MM.1S (cell line): ENCODE results near the gene SUCO.

Source experiments
- DNase-seq: peaks from one replicate; pipeline ENCODE4 v3.0.0-alpha.2; 2015
- H2AFZ ChIP-seq: fragments of 300-600 bp; sonication (generic); 2 replicates; pipeline ENCODE4 v1.6.0; 2016; ENCODE audit warnings: antibody characterized with exemption, low read length
- H3F3A ChIP-seq: fragments of 300-600 bp; sonication (generic); 2 replicates; pipeline ENCODE4 v1.6.1; 2016; ENCODE audit warnings: mild to moderate bottlenecking, antibody characterized with exemption, low read length, moderate library complexity, mixed read lengths; ENCODE audit not compliant: insufficient read depth
- H3K27ac ChIP-seq: fragments of 300-600 bp; sonication (generic); 2 replicates; pipeline ENCODE4 v1.5.1; 2016; ENCODE audit warnings: mild to moderate bottlenecking, low read length
- H3K27me3 ChIP-seq: fragments of 300-600 bp; sonication (generic); replicated peaks from 2 replicates; pipeline ENCODE4 v1.6.0; 2016; ENCODE audit warnings: low read length; ENCODE audit not compliant: insufficient read depth
- H3K36me3 ChIP-seq: fragments of 300-600 bp; sonication (generic); replicated peaks from 2 replicates; pipeline ENCODE4 v1.6.1; 2016; ENCODE audit warnings: mild to moderate bottlenecking, low read length, mixed read lengths; ENCODE audit not compliant: insufficient read depth
- H3K4me1 ChIP-seq: fragments of 300-600 bp; sonication (generic); 2 replicates; pipeline ENCODE4 v1.6.1; 2016; ENCODE audit warnings: low read length, mixed read lengths
- H3K4me2 ChIP-seq: fragments of 300-600 bp; sonication (generic); 2 replicates; pipeline ENCODE4 v1.6.0; 2016; ENCODE audit warnings: low read depth, low read length
- H3K4me3 ChIP-seq: fragments of 300-600 bp; sonication (generic); 2 replicates; pipeline ENCODE4 v1.5.1; 2016; ENCODE audit warnings: low read length, mixed read lengths
- H3K79me2 ChIP-seq: fragments of 300-600 bp; sonication (generic); 2 replicates; pipeline ENCODE4 v1.6.1; 2016; ENCODE audit warnings: mixed run types, low read length, mixed read lengths
- H3K9ac ChIP-seq: fragments of 300-600 bp; sonication (generic); 2 replicates; pipeline ENCODE4 v1.6.1; 2016; ENCODE audit warnings: low read length, mixed read lengths
- H3K9me2 ChIP-seq: fragments of 300-600 bp; sonication (generic); replicated peaks from 2 replicates; pipeline ENCODE4 v1.6.1; 2016; ENCODE audit warnings: mild to moderate bottlenecking, low read length, mixed read lengths; ENCODE audit not compliant: insufficient read depth
- H3K9me3 ChIP-seq: fragments of 300-600 bp; sonication (generic); replicated peaks from 2 replicates; pipeline ENCODE4 v1.6.1; 2016; ENCODE audit warnings: mild to moderate bottlenecking, low read length, mixed read lengths; ENCODE audit not compliant: insufficient read depth
- H4K20me1 ChIP-seq: fragments of 300-600 bp; sonication (generic); 2 replicates; pipeline ENCODE4 v1.6.1; 2016; ENCODE audit warnings: mild to moderate bottlenecking, low read length, moderate library complexity, mixed read lengths; ENCODE audit not compliant: insufficient read depth
- EZH2 ChIP-seq: fragments of 300-600 bp; sonication (generic); optimal IDR thresholded peaks from 2 replicates; pipeline ENCODE3; 2017; ENCODE audit warnings: low read depth, mild to moderate bottlenecking, antibody characterized with exemption, low read length, mixed read lengths
- EZH2phosphoT487 ChIP-seq: fragments of 300-600 bp; sonication (generic); IDR thresholded peaks from 2 replicates; pipeline ENCODE4 v1.6.1; 2018; ENCODE audit warnings: antibody characterized with exemption, low read length
- TF ChIP-seq, protein P1 (sequence below): fragments of 300-600 bp; sonication (generic); IDR thresholded peaks from 2 replicates; pipeline ENCODE4 v1.5.1; 2016; ENCODE audit warnings: antibody characterized with exemption, low read length, mixed read lengths

SUCO gene

DNA sequence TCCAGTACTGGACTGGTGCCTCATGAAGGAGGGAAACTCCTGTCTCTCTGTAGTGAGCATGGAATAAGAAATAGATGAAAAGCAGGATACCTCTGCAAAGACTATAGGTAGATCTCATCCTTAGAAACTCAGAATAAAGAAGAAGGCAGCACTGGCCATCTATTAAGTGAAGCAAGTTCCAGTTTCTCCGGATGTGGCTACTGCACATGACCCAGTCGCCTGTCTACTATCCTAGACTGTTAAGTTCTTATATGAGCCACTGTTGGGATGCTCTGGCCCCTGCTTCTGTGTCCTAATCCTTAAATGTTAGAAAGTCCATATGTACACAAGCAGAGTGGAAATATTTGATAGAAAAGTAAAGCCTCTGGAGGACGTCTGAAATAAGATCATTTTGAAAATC is 128.2 kb downstream of the SUCO start:
- no peaks in the 10 kb centered on the region for H3K79me2 ChIP-seq
- H3F3A ChIP-seq: no peaks in the 10 kb centered on the region
- H3K4me3 ChIP-seq: no peak overlapping the region
- no peaks in the 10 kb centered on the region for H3K4me1 ChIP-seq
- H3K9ac ChIP-seq: no peak overlapping the region
- no peaks in the 10 kb centered on the region for H3K9me2 ChIP-seq
- TF ChIP-seq, protein P1, sequence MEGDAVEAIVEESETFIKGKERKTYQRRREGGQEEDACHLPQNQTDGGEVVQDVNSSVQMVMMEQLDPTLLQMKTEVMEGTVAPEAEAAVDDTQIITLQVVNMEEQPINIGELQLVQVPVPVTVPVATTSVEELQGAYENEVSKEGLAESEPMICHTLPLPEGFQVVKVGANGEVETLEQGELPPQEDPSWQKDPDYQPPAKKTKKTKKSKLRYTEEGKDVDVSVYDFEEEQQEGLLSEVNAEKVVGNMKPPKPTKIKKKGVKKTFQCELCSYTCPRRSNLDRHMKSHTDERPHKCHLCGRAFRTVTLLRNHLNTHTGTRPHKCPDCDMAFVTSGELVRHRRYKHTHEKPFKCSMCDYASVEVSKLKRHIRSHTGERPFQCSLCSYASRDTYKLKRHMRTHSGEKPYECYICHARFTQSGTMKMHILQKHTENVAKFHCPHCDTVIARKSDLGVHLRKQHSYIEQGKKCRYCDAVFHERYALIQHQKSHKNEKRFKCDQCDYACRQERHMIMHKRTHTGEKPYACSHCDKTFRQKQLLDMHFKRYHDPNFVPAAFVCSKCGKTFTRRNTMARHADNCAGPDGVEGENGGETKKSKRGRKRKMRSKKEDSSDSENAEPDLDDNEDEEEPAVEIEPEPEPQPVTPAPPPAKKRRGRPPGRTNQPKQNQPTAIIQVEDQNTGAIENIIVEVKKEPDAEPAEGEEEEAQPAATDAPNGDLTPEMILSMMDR: no peak
- TF ChIP-seq EZH2: no peak
- no peak for TF ChIP-seq EZH2phosphoT487
- no peaks in the 10 kb centered on the region for H3K27me3 ChIP-seq
- no peaks in the 10 kb centered on the region for H3K9me3 ChIP-seq
- no peaks in the 10 kb centered on the region for H4K20me1 ChIP-seq
- H2AFZ ChIP-seq: no peak overlapping the region
- no peak overlapping the region for H3K27ac ChIP-seq
- H3K36me3 ChIP-seq: no peaks in the 10 kb centered on the region
- DNase-seq: peak; percentile 24
- no peak overlapping the region for H3K4me2 ChIP-seq
